ENCODE data around the gene CTU1. TPM values are rescaled to one million over a fixed set of nuclear protein-coding genes. Genes with fewer than 3 reads are reported as not detected.

Gene CTU1
- total and polyA plus RNA-seq, 10 of the 15 experiments (the other 5 are each of a cell fraction or from before 2014, with no cell fraction given), result 0.02 to 10.5 (median 3.0) TPM; not detected in 1

DNA sequence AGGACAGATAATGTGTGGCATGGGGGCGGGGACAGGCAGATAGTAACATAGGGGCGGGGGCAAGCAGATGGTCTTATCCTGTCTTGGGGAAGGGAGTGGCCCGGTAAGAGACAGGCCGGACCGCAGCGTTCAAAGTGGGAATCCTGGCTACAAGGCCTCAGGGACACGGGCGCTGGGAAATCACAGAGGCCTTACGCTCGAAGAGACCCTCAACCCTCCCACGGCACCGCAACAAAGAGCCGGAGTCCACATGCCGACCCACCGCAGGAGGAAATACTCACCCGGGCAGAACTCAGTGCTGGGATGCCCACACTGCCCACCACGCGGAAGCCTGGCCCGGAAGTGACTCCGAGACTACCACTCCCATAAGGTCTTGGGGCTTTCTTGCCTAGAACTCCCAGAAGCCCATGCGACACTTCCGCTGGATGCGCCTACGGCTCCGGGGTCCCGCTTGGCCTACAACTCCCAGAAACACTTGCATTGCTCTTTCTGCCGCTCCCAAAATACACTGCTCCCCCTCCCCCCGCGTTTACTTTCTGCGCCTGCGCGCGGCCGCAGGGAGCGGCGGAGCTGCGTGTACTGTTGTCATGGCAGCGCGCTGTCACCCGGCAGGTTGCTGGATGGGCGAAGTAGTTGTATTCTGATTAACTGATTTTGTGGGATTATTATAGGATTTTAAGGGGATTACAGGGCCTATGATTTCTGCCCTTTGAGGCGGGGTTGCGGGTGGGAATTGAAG, at the start of gene CTU1 (continued):
- TF ChIP-seq, protein P1, sequence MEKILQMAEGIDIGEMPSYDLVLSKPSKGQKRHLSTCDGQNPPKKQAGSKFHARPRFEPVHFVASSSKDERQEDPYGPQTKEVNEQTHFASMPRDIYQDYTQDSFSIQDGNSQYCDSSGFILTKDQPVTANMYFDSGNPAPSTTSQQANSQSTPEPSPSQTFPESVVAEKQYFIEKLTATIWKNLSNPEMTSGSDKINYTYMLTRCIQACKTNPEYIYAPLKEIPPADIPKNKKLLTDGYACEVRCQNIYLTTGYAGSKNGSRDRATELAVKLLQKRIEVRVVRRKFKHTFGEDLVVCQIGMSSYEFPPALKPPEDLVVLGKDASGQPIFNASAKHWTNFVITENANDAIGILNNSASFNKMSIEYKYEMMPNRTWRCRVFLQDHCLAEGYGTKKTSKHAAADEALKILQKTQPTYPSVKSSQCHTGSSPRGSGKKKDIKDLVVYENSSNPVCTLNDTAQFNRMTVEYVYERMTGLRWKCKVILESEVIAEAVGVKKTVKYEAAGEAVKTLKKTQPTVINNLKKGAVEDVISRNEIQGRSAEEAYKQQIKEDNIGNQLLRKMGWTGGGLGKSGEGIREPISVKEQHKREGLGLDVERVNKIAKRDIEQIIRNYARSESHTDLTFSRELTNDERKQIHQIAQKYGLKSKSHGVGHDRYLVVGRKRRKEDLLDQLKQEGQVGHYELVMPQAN (conservative IDR thresholded peaks at IDR 0.05), result peak; percentile 66
- TF ChIP-seq ZNF217 (IDR thresholded peaks at IDR 0.05), result no peak
- TF ChIP-seq STAT3 (IDR thresholded peaks at IDR 0.05; ENCODE audit: low read depth, low read length), result 0 out of 2 replicates have a peak, but pooled peaks have one; percentile 24
- TF ChIP-seq CBX5 (IDR thresholded peaks at IDR 0.05; ENCODE audit: low read depth), result no peak
- TF ChIP-seq FOXK2 (IDR thresholded peaks at IDR 0.05), result no peak
- TF ChIP-seq CBFB (IDR thresholded peaks at IDR 0.05; ENCODE audit: low read depth), result no peak
- TF ChIP-seq, protein P2, sequence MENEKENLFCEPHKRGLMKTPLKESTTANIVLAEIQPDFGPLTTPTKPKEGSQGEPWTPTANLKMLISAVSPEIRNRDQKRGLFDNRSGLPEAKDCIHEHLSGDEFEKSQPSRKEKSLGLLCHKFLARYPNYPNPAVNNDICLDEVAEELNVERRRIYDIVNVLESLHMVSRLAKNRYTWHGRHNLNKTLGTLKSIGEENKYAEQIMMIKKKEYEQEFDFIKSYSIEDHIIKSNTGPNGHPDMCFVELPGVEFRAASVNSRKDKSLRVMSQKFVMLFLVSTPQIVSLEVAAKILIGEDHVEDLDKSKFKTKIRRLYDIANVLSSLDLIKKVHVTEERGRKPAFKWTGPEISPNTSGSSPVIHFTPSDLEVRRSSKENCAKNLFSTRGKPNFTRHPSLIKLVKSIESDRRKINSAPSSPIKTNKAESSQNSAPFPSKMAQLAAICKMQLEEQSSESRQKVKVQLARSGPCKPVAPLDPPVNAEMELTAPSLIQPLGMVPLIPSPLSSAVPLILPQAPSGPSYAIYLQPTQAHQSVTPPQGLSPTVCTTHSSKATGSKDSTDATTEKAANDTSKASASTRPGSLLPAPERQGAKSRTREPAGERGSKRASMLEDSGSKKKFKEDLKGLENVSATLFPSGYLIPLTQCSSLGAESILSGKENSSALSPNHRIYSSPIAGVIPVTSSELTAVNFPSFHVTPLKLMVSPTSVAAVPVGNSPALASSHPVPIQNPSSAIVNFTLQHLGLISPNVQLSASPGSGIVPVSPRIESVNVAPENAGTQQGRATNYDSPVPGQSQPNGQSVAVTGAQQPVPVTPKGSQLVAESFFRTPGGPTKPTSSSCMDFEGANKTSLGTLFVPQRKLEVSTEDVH (IDR thresholded peaks at IDR 0.05; ENCODE audit: low read depth, partially characterized antibody), result peak; percentile 54
- peak; percentile 99 for TF ChIP-seq BMI1 (IDR thresholded peaks at IDR 0.05; ENCODE audit: borderline replicate concordance)
- TF ChIP-seq, protein P3, sequence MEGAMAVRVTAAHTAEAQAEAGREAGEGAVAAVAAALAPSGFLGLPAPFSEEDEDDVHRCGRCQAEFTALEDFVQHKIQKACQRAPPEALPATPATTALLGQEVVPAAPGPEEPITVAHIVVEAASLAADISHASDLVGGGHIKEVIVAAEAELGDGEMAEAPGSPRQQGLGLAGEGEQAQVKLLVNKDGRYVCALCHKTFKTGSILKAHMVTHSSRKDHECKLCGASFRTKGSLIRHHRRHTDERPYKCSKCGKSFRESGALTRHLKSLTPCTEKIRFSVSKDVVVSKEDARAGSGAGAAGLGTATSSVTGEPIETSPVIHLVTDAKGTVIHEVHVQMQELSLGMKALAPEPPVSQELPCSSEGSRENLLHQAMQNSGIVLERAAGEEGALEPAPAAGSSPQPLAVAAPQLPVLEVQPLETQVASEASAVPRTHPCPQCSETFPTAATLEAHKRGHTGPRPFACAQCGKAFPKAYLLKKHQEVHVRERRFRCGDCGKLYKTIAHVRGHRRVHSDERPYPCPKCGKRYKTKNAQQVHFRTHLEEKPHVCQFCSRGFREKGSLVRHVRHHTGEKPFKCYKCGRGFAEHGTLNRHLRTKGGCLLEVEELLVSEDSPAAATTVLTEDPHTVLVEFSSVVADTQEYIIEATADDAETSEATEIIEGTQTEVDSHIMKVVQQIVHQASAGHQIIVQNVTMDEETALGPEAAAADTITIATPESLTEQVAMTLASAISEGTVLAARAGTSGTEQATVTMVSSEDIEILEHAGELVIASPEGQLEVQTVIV (IDR thresholded peaks at IDR 0.05; ENCODE audit: borderline replicate concordance, partially characterized antibody), result peak; percentile 76
- TF ChIP-seq FOXM1 (IDR thresholded peaks at IDR 0.05; ENCODE audit: low read depth, low read length), result no peak
- TF ChIP-seq CHD4 (IDR thresholded peaks at IDR 0.05), result no peak
- TF ChIP-seq ZNF274 (IDR thresholded peaks at IDR 0.05; ENCODE audit: insufficient read depth, insufficient read length), result no peak
- TF ChIP-seq NR2C2 (IDR thresholded peaks at IDR 0.05; ENCODE audit: borderline replicate concordance, control insufficient read depth, insufficient read length, low read depth), result no peak
- TF ChIP-seq ZNF207 (IDR thresholded peaks at IDR 0.05; ENCODE audit: borderline replicate concordance), result peak; percentile 95
- TF ChIP-seq CREM (IDR thresholded peaks at IDR 0.05; ENCODE audit: low read depth), result peak; percentile 94
- TF ChIP-seq, protein P4, sequence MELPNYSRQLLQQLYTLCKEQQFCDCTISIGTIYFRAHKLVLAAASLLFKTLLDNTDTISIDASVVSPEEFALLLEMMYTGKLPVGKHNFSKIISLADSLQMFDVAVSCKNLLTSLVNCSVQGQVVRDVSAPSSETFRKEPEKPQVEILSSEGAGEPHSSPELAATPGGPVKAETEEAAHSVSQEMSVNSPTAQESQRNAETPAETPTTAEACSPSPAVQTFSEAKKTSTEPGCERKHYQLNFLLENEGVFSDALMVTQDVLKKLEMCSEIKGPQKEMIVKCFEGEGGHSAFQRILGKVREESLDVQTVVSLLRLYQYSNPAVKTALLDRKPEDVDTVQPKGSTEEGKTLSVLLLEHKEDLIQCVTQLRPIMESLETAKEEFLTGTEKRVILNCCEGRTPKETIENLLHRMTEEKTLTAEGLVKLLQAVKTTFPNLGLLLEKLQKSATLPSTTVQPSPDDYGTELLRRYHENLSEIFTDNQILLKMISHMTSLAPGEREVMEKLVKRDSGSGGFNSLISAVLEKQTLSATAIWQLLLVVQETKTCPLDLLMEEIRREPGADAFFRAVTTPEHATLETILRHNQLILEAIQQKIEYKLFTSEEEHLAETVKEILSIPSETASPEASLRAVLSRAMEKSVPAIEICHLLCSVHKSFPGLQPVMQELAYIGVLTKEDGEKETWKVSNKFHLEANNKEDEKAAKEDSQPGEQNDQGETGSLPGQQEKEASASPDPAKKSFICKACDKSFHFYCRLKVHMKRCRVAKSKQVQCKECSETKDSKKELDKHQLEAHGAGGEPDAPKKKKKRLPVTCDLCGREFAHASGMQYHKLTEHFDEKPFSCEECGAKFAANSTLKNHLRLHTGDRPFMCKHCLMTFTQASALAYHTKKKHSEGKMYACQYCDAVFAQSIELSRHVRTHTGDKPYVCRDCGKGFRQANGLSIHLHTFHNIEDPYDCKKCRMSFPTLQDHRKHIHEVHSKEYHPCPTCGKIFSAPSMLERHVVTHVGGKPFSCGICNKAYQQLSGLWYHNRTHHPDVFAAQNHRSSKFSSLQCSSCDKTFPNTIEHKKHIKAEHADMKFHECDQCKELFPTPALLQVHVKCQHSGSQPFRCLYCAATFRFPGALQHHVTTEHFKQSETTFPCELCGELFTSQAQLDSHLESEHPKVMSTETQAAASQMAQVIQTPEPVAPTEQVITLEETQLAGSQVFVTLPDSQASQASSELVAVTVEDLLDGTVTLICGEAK (IDR thresholded peaks at IDR 0.05; ENCODE audit: borderline replicate concordance), result peak; percentile 95
- TF ChIP-seq NBN (IDR thresholded peaks at IDR 0.05), result peak; percentile 67; the same call in 1 of the 2 replicates
- TF ChIP-seq SIX5 (IDR thresholded peaks at IDR 0.05; ENCODE audit: low read depth, low read length, severe bottlenecking), result peak; percentile 97
- peak; percentile 13 to 47; a peak in 1 of 4 replicates for TF ChIP-seq BHLHE40 (IDR thresholded peaks at IDR 0.05; ENCODE audit: borderline replicate concordance in 1 of 2, low read depth in 2 of 2, low read length in 1 of 2)

All from GM12878 (cell line).